ENCODE data around the gene AIG1. TPM values are rescaled to one million over a fixed set of nuclear protein-coding genes. Genes with fewer than 3 reads are reported as not detected.
"Not testable (repeated sequence)": the region's sequence is repeated elsewhere in the genome, so short reads cannot be mapped to it uniquely, and the experiment has no call there.

Gene AIG1
- total RNA-seq, 1 experiment from 2014 or later: 29.9 TPM

- Histone ChIP-seq H3K36me3 (peaks cover 4% of the 10 kb centered on the region), H3K9me3 (replicated peaks) (no peaks in the 10 kb centered on the region), H3K27me3 (replicated peaks) (no peaks in the 10 kb centered on the region), H3K27ac (no peak overlapping the region), H3K4me3 (no peak overlapping the region), H3K4me1 (replicated peaks) (peaks cover 24% of the 10 kb centered on the region)
- DNase-seq (ENCODE audit: low read depth in 1 of 2, low spot score in 2 of 2): no peak
Measured at GRCh38 chr6:143062551-143062950, 1.9 kb downstream of the AIG1 start.

- no peak overlapping the region for H3K4me3 ChIP-seq
- no peaks in the 10 kb centered on the region for H3K9me3 ChIP-seq (replicated peaks)
- no peaks in the 10 kb centered on the region for H3K27me3 ChIP-seq (replicated peaks)
- no peak for DNase-seq (ENCODE audit: low read depth in 1 of 2, low spot score in 2 of 2)
- H3K4me1 ChIP-seq (replicated peaks): peaks cover 24% of the 10 kb centered on the region
- H3K36me3 ChIP-seq: peaks cover 4% of the 10 kb centered on the region
- no peak overlapping the region for H3K27ac ChIP-seq
Measured at GRCh38 chr6:143063631-143064030, 2.9 kb downstream of the AIG1 start.

- Histone ChIP-seq H3K4me1 (replicated peaks) (peaks cover 22% of the 10 kb centered on the region), H3K27ac (no peak overlapping the region), H3K4me3 (no peak overlapping the region), H3K36me3 (peaks cover 4% of the 10 kb centered on the region), H3K9me3 (replicated peaks) (no peaks in the 10 kb centered on the region), H3K27me3 (replicated peaks) (no peaks in the 10 kb centered on the region)
- DNase-seq (ENCODE audit: low read depth in 1 of 2, low spot score in 2 of 2): no peak
Measured at GRCh38 chr6:143064271-143064670, 3.6 kb downstream of the AIG1 start.

GRCh38 chr6:143064951-143065683, 4.4 kb downstream of the AIG1 start:
- no peak overlapping the region for H3K4me3 ChIP-seq
- peaks cover 13% of the 10 kb centered on the region for H3K4me1 ChIP-seq (replicated peaks)
- no peak for DNase-seq (ENCODE audit: low read depth in 1 of 2, low spot score in 2 of 2)
- no peaks in the 10 kb centered on the region for H3K9me3 ChIP-seq (replicated peaks)
- H3K27ac ChIP-seq: no peak overlapping the region
- H3K36me3 ChIP-seq: peaks cover 4% of the 10 kb centered on the region
- no peaks in the 10 kb centered on the region for H3K27me3 ChIP-seq (replicated peaks)

- no peaks in the 10 kb centered on the region for H3K36me3 ChIP-seq
- no peak overlapping the region for H3K27ac ChIP-seq
- H3K4me1 ChIP-seq (replicated peaks): peaks cover 3% of the 10 kb centered on the region; the same call in 1 of the 2 replicates
- no peaks in the 10 kb centered on the region for H3K27me3 ChIP-seq (replicated peaks)
- DNase-seq (ENCODE audit: low read depth in 1 of 2, low spot score in 2 of 2): no peak
- no peak overlapping the region for H3K4me3 ChIP-seq
- H3K9me3 ChIP-seq (replicated peaks): no peaks in the 10 kb centered on the region
Measured at GRCh38 chr6:143068001-143068400, 7.3 kb downstream of the AIG1 start.

GRCh38 chr6:143074101-143074500, 13.4 kb downstream of the AIG1 start:
- Histone ChIP-seq H3K4me1 (replicated peaks) (no peaks in the 10 kb centered on the region), H3K27me3 (replicated peaks) (no peaks in the 10 kb centered on the region), H3K36me3 (no peaks in the 10 kb centered on the region), H3K4me3 (no peak overlapping the region), H3K9me3 (replicated peaks) (no peaks in the 10 kb centered on the region), H3K27ac (no peak overlapping the region)
- no peak for DNase-seq (ENCODE audit: low read depth in 1 of 2, low spot score in 2 of 2)

- DNase-seq (ENCODE audit: low read depth in 1 of 2, low spot score in 2 of 2): no peak
- Histone ChIP-seq H3K36me3 (no peaks in the 10 kb centered on the region), H3K27ac (no peak overlapping the region), H3K4me1 (replicated peaks) (no peaks in the 10 kb centered on the region), H3K4me3 (no peak overlapping the region), H3K27me3 (replicated peaks) (no peaks in the 10 kb centered on the region), H3K9me3 (replicated peaks) (no peaks in the 10 kb centered on the region)
Measured at GRCh38 chr6:143074670-143075318, 14.1 kb downstream of the AIG1 start.

- no peak for DNase-seq (ENCODE audit: low read depth in 1 of 2, low spot score in 2 of 2)
- Histone ChIP-seq H3K4me1 (replicated peaks) (no peaks in the 10 kb centered on the region), H3K27me3 (replicated peaks) (no peaks in the 10 kb centered on the region), H3K4me3 (no peak overlapping the region), H3K9me3 (replicated peaks) (no peaks in the 10 kb centered on the region), H3K36me3 (no peaks in the 10 kb centered on the region), H3K27ac (no peak overlapping the region)
Measured at GRCh38 chr6:143078468-143079324, 18.0 kb downstream of the AIG1 start.

- Histone ChIP-seq H3K4me1 (replicated peaks) (no peaks in the 10 kb centered on the region), H3K27me3 (replicated peaks) (no peaks in the 10 kb centered on the region), H3K27ac (no peak overlapping the region), H3K4me3 (no peak overlapping the region), H3K9me3 (replicated peaks) (no peaks in the 10 kb centered on the region), H3K36me3 (no peaks in the 10 kb centered on the region)
- no peak for DNase-seq (ENCODE audit: low read depth in 1 of 2, low spot score in 2 of 2)
Measured at GRCh38 chr6:143079325-143079640, 18.6 kb downstream of the AIG1 start.

GRCh38 chr6:143082274-143082673, 21.6 kb downstream of the AIG1 start:
- not testable (repeated sequence) for H3K4me1 ChIP-seq (replicated peaks); H3K36me3 ChIP-seq; H3K4me3 ChIP-seq; DNase-seq (ENCODE audit: low read depth in 1 of 2, low spot score in 2 of 2); H3K27ac ChIP-seq; H3K9me3 ChIP-seq (replicated peaks); H3K27me3 ChIP-seq (replicated peaks)

- not testable (repeated sequence) for H3K9me3 ChIP-seq (replicated peaks); H3K4me3 ChIP-seq; H3K27me3 ChIP-seq (replicated peaks); H3K36me3 ChIP-seq; H3K4me1 ChIP-seq (replicated peaks); DNase-seq (ENCODE audit: low read depth in 1 of 2, low spot score in 2 of 2); H3K27ac ChIP-seq
Measured at GRCh38 chr6:143084019-143084418, 23.3 kb downstream of the AIG1 start.

- not testable (repeated sequence) for DNase-seq (ENCODE audit: low read depth in 1 of 2, low spot score in 2 of 2); H3K9me3 ChIP-seq (replicated peaks); H3K36me3 ChIP-seq; H3K27ac ChIP-seq; H3K4me1 ChIP-seq (replicated peaks); H3K4me3 ChIP-seq; H3K27me3 ChIP-seq (replicated peaks)
Measured at GRCh38 chr6:143087335-143087734, 26.6 kb downstream of the AIG1 start.

GRCh38 chr6:143087856-143088255, 27.2 kb downstream of the AIG1 start:
- Histone ChIP-seq H3K36me3 (no peaks in the 10 kb centered on the region), H3K9me3 (replicated peaks) (no peaks in the 10 kb centered on the region), H3K4me1 (replicated peaks) (no peaks in the 10 kb centered on the region), H3K27me3 (replicated peaks) (no peaks in the 10 kb centered on the region), H3K27ac (no peak overlapping the region), H3K4me3 (no peak overlapping the region)
- DNase-seq (ENCODE audit: low read depth in 1 of 2, low spot score in 2 of 2): no peak

Data from SJSA1 (cell line).